GM20000 (cell line): ENCODE data around the gene CEBPA.

Experiments
- DNase-seq: peaks from one replicate; pipeline ENCODE4 v3.0.0; 2012; ENCODE audit warnings: low spot score
- CTCF ChIP-seq: IDR thresholded peaks from 2 replicates; pipeline ENCODE4 v1.5.1; 2012; ENCODE audit warnings: mild to moderate bottlenecking, control low read depth; ENCODE audit errors: extremely low read depth, missing control alignments

CEBPA gene

GRCh38 chr19:33271246-33272021, 30.9 kb downstream of the CEBPA start:
- DNase-seq = no peak
- TF ChIP-seq CTCF = no peak

GRCh38 chr19:33270769-33271168, 31.6 kb downstream of the CEBPA start:
- no peak for TF ChIP-seq CTCF

GRCh38 chr19:33269016-33269415, 33.3 kb downstream of the CEBPA start:
- no peak for DNase-seq
- no peak for TF ChIP-seq CTCF

More at GRCh38 chr19:33270769-33271168, 31.6 kb downstream of the CEBPA start:
- no peak for DNase-seq

- no peak for TF ChIP-seq CTCF
- no peak for DNase-seq
Observed at GRCh38 chr19:33268162-33268991, 34.0 kb downstream of the CEBPA start.

GRCh38 chr19:33267706-33268105, 34.6 kb downstream of the CEBPA start:
- DNase-seq = no peak
- no peak for TF ChIP-seq CTCF

- TF ChIP-seq CTCF = no peak
- DNase-seq = no peak
Observed at GRCh38 chr19:33266974-33267484, 35.3 kb downstream of the CEBPA start.
